Measurements from ENCODE around the gene DPF3. TPM values are rescaled to one million over a fixed set of nuclear protein-coding genes. Genes with fewer than 3 reads are reported as not detected.

The DPF3 gene
- total and polyA plus RNA-seq, 9 of the 15 experiments (the other 6 are each of a cell fraction or from before 2014, with no cell fraction given), result 0.21 to 4.9 (median 1.2) TPM

GRCh38 chr14:72686101-72686500 is 207.8 kb downstream of the DPF3 start:
- no peak for DNase-seq (ENCODE audit: extremely low read depth in 1 of 4, low spot score in 3 of 4)
- Histone ChIP-seq H3K27ac (ENCODE audit: extremely low read depth, low read depth, low read length) (no peak overlapping the region), H3K79me2 (ENCODE audit: control insufficient read depth, insufficient read depth, low read length) (no peaks in the 10 kb centered on the region), H3K36me3 (ENCODE audit: control insufficient read depth, insufficient read depth, low read length) (no peaks in the 10 kb centered on the region), H3K27me3 (ENCODE audit: control insufficient read depth in 2 of 2, insufficient read depth in 2 of 2, low read length in 2 of 2) (no peaks in the 10 kb centered on the region), H2AFZ (ENCODE audit: low read depth, low read length) (no peak overlapping the region), H3K9me3 (replicated peaks; ENCODE audit: control insufficient read depth, insufficient read depth, low read depth, low read length) (no peaks in the 10 kb centered on the region), H3K4me1 (replicated peaks in 1 of 2; ENCODE audit: control insufficient read depth in 2 of 2, insufficient read depth in 2 of 2, low read length in 2 of 2) (no peaks in the 10 kb centered on the region), H3K4me2 (ENCODE audit: insufficient read depth, low read length) (no peak overlapping the region), H3K4me3 (no peak overlapping the region), H4K20me1 (replicated peaks; ENCODE audit: control insufficient read depth, insufficient read depth, low read length) (no peaks in the 10 kb centered on the region), H3K9ac (ENCODE audit: insufficient read depth in 1 of 2, low read depth in 2 of 2, low read length in 2 of 2) (no peak overlapping the region), H3K9me1 (ENCODE audit: control insufficient read depth, insufficient read depth, low read length) (no peaks in the 10 kb centered on the region)
- in situ Hi-C loops (cut with MboI), result no loop called here
- no peak for TF ChIP-seq EGR1 (conservative IDR thresholded peaks at IDR 0.05)
- TF ChIP-seq NFIC (IDR thresholded peaks at IDR 0.05), result peak; percentile 54
- TF ChIP-seq CEBPG (CRISPR knock-in tag; IDR thresholded peaks at IDR 0.05), result no peak
- 0 out of 4 replicates have a peak, but pooled peaks of 1 of the 2 experiments have one; percentile 24 for TF ChIP-seq CEBPG (tag; conservative IDR thresholded peaks at IDR 0.05 in 1 of 2, IDR thresholded peaks at IDR 0.05 in 1 of 2)
- TF ChIP-seq, protein P1, sequence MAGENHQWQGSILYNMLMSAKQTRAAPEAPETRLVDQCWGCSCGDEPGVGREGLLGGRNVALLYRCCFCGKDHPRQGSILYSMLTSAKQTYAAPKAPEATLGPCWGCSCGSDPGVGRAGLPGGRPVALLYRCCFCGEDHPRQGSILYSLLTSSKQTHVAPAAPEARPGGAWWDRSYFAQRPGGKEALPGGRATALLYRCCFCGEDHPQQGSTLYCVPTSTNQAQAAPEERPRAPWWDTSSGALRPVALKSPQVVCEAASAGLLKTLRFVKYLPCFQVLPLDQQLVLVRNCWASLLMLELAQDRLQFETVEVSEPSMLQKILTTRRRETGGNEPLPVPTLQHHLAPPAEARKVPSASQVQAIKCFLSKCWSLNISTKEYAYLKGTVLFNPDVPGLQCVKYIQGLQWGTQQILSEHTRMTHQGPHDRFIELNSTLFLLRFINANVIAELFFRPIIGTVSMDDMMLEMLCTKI (IDR thresholded peaks at IDR 0.05; ENCODE audit: partially characterized antibody), result no peak
- no peak for TF ChIP-seq IRF1 (CRISPR knock-in tag; IDR thresholded peaks at IDR 0.05; ENCODE audit: borderline replicate concordance)
- peak; percentile 58 for TF ChIP-seq FOSL1 (tag; conservative IDR thresholded peaks at IDR 0.05)
- TF ChIP-seq, protein P2, sequence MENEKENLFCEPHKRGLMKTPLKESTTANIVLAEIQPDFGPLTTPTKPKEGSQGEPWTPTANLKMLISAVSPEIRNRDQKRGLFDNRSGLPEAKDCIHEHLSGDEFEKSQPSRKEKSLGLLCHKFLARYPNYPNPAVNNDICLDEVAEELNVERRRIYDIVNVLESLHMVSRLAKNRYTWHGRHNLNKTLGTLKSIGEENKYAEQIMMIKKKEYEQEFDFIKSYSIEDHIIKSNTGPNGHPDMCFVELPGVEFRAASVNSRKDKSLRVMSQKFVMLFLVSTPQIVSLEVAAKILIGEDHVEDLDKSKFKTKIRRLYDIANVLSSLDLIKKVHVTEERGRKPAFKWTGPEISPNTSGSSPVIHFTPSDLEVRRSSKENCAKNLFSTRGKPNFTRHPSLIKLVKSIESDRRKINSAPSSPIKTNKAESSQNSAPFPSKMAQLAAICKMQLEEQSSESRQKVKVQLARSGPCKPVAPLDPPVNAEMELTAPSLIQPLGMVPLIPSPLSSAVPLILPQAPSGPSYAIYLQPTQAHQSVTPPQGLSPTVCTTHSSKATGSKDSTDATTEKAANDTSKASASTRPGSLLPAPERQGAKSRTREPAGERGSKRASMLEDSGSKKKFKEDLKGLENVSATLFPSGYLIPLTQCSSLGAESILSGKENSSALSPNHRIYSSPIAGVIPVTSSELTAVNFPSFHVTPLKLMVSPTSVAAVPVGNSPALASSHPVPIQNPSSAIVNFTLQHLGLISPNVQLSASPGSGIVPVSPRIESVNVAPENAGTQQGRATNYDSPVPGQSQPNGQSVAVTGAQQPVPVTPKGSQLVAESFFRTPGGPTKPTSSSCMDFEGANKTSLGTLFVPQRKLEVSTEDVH (IDR thresholded peaks at IDR 0.05; ENCODE audit: low read depth, partially characterized antibody), result no peak
- TF ChIP-seq MLX (CRISPR knock-in tag; conservative IDR thresholded peaks at IDR 0.05), result no peak
- TF ChIP-seq E2F3 (CRISPR knock-in tag; IDR thresholded peaks at IDR 0.05), result no peak
- no peak for TF ChIP-seq ZNF311 (CRISPR knock-in tag; IDR thresholded peaks at IDR 0.05)
- no peak for TF ChIP-seq RNF2 (IDR thresholded peaks at IDR 0.05)
- POLR2A ChIA-PET, result no interaction called here
- 0% methylated on average over 1 of the region's 1 CpG for WGBS (ENCODE audit: insufficient coverage, low coverage, missing lambda C conversion rate)
- CTCF ChIA-PET (ENCODE audit: low intra/inter-chr PET ratio), result no interaction called here
- no peak for FAIRE-seq
- no peak for ATAC-seq
- intact Hi-C loops (cut with micrococcal nuclease), result no loop called here
- BruUV-seq (replicated peaks), result no TSS peak

Measured in K562 (cell line).